ENCODE results near the gene C4orf50. TPM values are rescaled to one million over a fixed set of nuclear protein-coding genes. Genes with fewer than 3 reads are reported as not detected.

The C4orf50 gene
- total and polyA plus RNA-seq, 10 of the 15 experiments (the other 5 are each of a cell fraction or from before 2014, with no cell fraction given) = 0.04 to 0.09 (median 0.05) TPM; not detected in 3

GRCh38 chr4:6062133-6062532 is 43.9 kb upstream of the C4orf50 start:
- no peak overlapping the region for H3K9ac ChIP-seq (ENCODE audit: control insufficient read depth, insufficient read depth, low read length)
- H2AFZ ChIP-seq (ENCODE audit: control insufficient read depth, low read depth, low read length) = no peak overlapping the region
- in situ Hi-C loops (cut with MboI) (no loop called here), intact Hi-C loops (cut with micrococcal nuclease; ENCODE audit: unreplicated experiment) (no loop called here)
- H3K4me1 ChIP-seq (ENCODE audit: control insufficient read depth, insufficient read depth, low read length) = no peaks in the 10 kb centered on the region
- H3K79me2 ChIP-seq (ENCODE audit: control insufficient read depth, insufficient read depth, low read length) = no peaks in the 10 kb centered on the region
- 82% methylated on average over 12 of the region's 12 CpGs for WGBS (ENCODE audit: insufficient coverage, insufficient replicate concordance, low lambda C conversion rate, missing lambda C conversion rate)
- BruUV-seq (replicated peaks) = no TSS peak
- H3K9me3 ChIP-seq (replicated peaks; ENCODE audit: control insufficient read depth, insufficient read depth, low read length) = peaks cover 18% of the 10 kb centered on the region
- no peak for FAIRE-seq
- H4K20me1 ChIP-seq (ENCODE audit: control insufficient read depth, insufficient read depth) = no peaks in the 10 kb centered on the region
- no peak for ATAC-seq
- SMC1A ChIA-PET (ENCODE audit: uncharacterized antibody, unreplicated experiment) = no interaction called here
- no peak for DNase-seq (ENCODE audit: low read depth, low spot score)
- POLR2A ChIA-PET = no interaction called here
- H3K4me3 ChIP-seq = no peak overlapping the region
- CTCF ChIA-PET = no interaction called here
- no peak overlapping the region for H3K27ac ChIP-seq (ENCODE audit: control insufficient read depth, insufficient read depth)
- RAD21 ChIA-PET (ENCODE audit: unreplicated experiment) = no interaction called here
- H3K27me3 ChIP-seq (replicated peaks in 1 of 2; ENCODE audit: control insufficient read depth in 2 of 2, insufficient read depth in 2 of 2, low read length in 1 of 2) = no peaks in the 10 kb centered on the region
- peaks cover 4 to 14% of the 10 kb centered on the region in 2 experiments; a peak in 3 of 4 replicates for H3K36me3 ChIP-seq (ENCODE audit: control insufficient read depth in 2 of 2, insufficient read depth in 2 of 2, low read length in 1 of 2)
- H3K4me2 ChIP-seq (ENCODE audit: control insufficient read depth, insufficient read depth) = no peak overlapping the region
- TF ChIP-seq HDAC2 (IDR thresholded peaks at IDR 0.05) (no peak), TCF3 (IDR thresholded peaks at IDR 0.05; ENCODE audit: borderline replicate concordance, insufficient read depth, low read depth, low read length) (no peak), SRF (IDR thresholded peaks at IDR 0.05; ENCODE audit: low read depth in 2 of 2, low read length in 2 of 2) (no peak), WRNIP1 (IDR thresholded peaks at IDR 0.05; ENCODE audit: borderline replicate concordance, low read depth, low read length) (no peak), PRDM15 (CRISPR knock-in tag; IDR thresholded peaks at IDR 0.05) (no peak)
- TF ChIP-seq, protein P1, sequence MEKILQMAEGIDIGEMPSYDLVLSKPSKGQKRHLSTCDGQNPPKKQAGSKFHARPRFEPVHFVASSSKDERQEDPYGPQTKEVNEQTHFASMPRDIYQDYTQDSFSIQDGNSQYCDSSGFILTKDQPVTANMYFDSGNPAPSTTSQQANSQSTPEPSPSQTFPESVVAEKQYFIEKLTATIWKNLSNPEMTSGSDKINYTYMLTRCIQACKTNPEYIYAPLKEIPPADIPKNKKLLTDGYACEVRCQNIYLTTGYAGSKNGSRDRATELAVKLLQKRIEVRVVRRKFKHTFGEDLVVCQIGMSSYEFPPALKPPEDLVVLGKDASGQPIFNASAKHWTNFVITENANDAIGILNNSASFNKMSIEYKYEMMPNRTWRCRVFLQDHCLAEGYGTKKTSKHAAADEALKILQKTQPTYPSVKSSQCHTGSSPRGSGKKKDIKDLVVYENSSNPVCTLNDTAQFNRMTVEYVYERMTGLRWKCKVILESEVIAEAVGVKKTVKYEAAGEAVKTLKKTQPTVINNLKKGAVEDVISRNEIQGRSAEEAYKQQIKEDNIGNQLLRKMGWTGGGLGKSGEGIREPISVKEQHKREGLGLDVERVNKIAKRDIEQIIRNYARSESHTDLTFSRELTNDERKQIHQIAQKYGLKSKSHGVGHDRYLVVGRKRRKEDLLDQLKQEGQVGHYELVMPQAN (conservative IDR thresholded peaks at IDR 0.05) = no peak

Measured in GM12878 (cell line).